Lung microvascular endothelial cell (primary cell): ENCODE measurements around the gene KCNQ1OT1. TPM values are rescaled to one million over a fixed set of nuclear protein-coding genes. Genes with fewer than 3 reads are reported as not detected.

Experiments
- DNase-seq, 2 donors: peaks; one replicate each; pipeline versions ENCODE4 v3.0.0 to v3.0.0-alpha.2; 2010; ENCODE audit warnings: low read depth in 2 of 2
- total RNA-seq: library from RNA; depleted of rRNA; stranded (reverse); fragments of >200 nt; gene quantifications from 2 replicates; pipeline ENCODE4 v1.2.1, GENCODE V29; 2014

KCNQ1OT1 gene
- total RNA-seq, 1 donor from 2014 or later, result 0.79 TPM

DNA sequence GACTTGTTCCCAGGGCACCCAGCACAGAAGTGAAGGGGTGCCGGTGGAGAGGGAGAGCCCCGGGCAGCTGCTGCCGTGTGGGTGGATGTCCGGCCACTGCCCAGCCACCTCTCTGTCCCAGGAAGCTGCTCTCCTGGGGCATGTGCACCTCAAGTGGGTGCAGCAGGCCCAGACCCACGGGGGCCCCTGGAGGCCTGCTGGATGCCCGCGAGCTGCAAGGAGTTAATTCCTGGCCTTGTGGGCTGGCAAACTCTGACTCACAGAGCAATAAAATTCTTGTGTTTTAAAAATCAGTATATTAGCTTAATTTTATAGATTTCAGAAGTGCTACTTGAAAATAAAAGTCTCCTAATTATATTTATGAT lies 37.4 kb upstream of the KCNQ1OT1 start:
- DNase-seq, result no peak

DNA sequence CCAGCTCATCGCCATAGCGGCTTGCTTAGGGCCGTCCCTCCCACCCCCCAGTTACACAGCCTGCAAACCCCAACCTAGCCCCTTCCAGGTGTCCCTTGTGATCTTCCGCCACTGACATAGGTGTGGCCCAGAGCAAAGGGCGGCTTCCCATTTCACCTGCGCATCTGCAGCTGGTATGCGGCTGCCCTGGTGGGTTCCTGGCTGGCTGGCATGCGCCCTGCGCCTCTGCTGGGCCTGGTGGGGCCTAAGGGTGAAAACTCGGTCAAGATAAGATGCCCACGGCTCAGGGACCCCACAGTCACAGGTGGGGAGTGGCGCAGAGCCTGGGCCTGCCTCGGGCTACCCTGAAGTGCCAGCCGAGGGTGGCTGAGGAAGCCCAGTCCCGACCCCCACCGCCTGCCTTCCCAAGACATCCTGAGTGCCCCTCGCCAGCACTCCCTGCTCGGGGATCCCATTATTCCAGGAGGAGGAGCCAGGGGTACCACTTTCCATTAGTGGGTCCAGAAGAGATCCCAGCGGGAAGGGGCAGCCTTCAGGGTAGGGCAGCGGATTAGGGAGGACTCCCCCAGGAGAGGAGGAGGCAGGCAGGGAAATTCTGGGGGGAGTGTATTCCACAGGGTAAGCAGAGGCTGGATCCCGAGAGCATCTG lies 36.9 kb upstream of the KCNQ1OT1 start:
- DNase-seq, result no peak

- DNase-seq, result no peak
Measured at GRCh38 chr11:2735053-2735589, 35.3 kb upstream of the KCNQ1OT1 start.

- no peak for DNase-seq
Measured at GRCh38 chr11:2734181-2735052, 34.6 kb upstream of the KCNQ1OT1 start.

DNA sequence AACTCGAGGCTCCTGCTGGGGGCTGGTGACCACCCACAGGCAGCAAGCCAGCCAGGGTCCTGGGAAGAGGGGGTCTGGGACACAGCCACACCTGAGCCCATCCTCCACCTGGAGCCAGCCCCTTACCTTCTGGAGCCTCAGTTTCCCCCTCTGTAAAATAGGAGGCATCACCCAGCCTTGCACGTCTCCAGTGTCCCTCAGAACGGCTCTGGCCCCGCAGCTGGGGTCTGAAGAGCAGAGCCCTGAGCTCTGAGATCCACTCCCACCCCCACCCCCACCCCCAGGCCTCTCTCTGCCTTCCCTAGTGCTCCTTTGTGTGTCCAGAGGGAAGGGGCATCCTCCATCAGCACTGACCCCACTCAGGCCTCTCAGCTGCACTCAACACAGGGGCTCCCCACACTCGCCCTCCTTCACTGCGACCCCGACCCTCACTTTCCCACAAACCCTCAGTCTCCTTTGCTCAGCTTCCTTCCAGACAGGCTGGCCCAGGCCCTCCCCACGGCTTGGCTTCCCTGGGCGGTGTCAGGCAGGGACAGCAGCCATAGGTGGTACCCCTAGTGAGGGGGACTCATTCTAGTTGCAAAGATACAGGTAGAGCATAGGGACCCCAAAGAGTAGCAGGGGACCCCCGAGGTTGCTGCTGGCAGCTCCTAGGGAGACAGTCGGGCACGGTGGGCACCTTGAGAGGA lies 33.3 kb upstream of the KCNQ1OT1 start:
- no peak for DNase-seq

DNA sequence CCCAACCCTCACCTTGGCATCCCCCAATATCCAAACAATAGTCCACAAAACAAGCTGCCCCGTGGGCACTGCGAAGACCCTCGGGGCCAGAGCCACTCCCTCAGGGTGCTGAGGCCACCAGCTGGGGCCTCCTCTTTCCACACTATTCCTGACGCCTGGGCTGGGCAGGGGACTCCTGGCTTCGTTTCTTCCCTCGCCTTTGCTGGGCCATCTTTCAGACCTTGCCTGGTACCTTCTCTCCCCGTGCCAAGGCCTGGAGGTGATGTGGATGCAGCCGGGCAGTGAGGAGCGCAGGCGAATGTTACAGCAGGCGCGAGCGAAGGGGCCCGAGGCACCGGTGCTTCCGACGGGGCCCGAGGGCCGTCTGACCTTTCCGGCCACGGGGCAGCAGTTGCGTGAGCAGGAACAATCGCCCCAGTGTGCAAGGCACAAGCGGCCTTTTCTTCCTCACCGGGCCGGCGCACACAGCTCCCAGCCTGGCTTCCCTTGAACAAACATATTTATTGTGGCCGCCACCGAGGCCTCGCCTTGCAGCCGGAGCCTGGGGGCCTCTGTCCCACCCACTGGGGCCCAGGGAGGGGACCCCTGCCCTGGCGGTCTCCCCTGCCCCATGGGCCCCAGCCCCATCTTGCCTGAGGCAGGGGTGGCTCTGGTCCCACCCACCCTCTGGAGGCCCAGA lies 32.6 kb upstream of the KCNQ1OT1 start:
- DNase-seq, result no peak

- no peak for DNase-seq
Measured at GRCh38 chr11:2731130-2732125, 31.6 kb upstream of the KCNQ1OT1 start.

DNA sequence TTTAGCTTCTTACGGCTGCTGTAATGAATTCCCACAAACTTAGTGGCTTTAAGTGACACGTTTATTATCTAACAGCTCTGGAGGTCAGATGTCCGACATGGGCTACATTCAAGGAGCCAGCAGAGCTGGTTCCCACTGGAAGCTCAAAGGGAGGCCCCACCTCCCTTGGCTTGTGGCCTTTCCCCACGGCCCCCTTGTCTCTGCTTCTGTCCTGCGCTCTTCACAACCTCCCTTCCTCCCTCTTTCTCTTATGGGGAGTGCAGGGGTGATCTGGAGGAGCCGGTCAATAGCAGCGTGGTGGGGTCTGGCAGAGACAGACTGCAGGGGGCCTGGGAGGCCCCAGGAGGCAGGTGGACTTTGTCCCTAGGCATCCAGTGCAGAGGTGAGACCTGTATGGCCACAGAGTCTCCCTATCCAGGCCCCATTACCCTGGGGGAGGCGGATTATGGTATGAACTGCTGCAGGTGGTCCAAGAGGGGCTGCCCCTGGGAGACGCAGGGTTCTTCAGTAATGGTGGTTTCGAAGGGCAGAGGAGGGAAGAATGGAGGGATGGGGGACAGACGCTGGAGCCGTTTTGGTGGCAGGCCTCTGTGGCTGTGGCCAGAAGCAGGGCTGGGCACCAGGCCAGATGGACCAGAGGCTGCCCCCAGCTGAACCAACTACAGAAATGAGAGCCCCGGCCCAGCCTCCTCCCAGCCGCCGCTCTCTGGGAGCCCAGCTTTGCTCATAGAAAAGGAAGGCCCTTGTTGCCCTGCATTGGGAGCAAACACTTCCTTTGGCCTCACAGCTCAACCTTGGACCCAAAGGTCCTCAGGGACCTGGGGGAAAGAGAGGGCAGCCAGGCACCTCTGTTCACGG lies 30.7 kb upstream of the KCNQ1OT1 start:
- DNase-seq, result no peak

- DNase-seq, result no peak
Measured at GRCh38 chr11:2729841-2730240, 30.0 kb upstream of the KCNQ1OT1 start.

DNA sequence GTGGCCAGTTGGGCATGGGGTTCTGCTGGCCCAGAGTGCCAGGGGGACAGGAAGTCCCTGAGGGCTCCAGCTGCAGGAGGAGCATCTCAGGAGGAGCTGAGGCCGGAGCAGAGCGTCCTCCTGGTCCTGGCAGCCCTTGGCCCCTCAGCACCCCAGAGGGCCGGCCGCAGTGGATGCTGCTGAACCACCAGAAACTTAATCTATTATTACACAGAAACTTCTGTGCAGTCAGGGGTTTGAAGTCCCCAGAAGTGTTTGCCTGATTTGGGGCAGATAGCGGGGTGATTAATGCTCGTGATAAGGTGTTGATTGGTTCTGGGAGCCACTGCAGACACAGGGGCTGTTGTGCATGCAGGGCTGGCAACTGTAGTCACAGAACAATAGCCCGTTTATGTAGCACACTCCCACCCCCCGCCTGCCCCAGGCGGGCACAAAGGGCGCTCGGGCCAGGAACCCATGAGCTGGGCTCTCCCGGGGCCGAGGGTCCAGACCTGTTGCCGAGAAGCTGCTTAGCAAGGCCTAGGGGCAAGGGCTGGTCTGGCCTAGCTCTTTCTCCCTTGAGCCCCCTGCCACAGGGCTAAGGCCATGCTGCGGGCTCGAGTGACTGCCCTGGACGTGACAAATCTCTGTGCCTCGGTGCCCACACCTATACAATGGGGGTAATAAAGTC lies 29.0 kb upstream of the KCNQ1OT1 start:
- DNase-seq, result no peak

DNA sequence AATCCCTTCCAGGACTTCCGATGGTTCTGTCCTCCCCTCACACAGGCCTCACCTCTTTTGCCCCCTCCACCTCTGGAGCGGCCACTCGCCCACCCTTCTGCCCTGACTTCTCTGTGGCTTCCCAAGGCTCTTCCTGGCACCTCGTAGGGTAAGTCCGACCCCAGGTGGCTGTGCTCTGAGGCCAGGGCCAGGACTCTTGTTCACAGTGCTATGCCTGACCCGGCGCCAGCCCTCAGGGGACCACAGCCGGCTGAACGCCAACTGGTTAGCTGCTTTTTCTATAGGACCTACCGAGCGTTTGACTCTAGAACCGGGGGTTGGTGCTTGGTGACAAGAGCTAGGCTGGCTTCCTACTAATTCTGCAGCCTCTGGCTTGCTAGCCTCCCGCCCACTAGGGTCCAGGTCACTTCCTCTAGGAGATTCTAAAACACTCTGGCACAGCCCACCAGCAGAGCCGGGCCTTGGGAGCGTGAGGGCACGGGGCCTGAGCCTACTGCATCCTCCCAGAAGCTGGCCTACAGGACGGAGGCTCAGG lies 28.4 kb upstream of the KCNQ1OT1 start:
- DNase-seq, result no peak

DNA sequence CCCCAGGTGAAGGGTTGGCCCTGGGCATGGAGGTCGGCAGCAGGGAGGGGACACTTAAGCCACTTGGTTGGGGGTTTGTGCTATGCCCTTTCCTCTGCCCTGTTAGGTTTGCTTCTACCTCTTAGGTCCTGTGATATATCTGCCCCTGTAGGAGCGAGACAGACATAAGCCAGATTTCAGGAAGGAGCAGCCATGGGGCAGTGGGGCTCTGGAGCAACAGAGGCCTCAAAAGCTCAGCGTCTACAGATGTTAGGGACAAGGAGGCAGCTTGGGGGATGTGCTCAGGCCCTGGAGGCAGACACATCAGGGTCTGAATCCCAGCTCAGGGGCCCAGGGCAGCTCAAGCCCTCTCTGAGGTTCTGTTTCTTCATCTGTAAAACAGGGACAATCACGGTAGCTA lies 27.2 kb upstream of the KCNQ1OT1 start:
- DNase-seq, result no peak

DNA sequence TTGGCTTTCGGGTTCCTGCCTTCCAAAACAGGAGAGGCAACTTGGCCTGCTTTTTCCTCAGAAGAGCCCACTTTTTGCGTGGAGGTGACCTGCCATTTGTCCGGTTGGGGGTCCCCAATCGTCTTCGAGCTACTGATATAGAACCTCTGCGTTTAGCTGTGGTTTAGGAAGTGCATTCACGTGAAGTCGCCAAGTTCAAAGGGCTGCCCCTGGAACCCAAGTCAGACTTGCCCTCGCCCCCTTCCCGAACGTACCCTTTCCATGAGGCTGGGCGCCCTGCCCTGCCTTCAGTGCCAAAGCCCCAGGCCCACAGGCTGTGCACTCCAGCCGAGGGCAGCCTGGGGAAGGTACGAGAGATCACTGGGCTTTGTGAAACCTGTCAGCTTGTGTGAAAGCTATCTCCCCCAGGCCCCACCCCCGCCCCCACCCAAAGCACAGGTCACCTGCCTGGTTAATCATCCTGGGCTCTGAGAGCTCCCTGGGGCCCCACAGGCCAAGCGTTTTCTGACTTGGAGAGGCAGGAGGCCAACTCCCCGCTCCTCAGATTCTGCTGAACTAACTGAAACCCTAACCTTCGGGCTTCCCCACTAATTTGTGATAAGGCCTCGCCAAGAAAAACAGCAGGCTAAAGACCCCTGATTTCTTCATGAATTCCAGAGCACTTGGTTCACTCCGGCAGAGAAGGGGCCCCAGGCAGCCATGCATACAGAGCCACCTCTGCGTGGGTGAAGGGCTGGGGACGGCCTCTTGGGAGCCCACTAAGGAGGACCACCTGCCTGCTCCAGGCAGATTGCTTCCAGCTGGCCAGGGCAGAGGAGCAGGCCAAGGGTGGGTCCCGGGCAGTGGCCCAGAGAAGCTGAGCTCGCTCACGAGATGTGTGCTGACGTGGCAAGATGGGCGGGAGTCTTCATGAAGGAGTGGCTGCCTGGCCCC lies 25.8 kb upstream of the KCNQ1OT1 start:
- no peak for DNase-seq

GRCh38 chr11:2724653-2725367 lies 25.0 kb upstream of the KCNQ1OT1 start:
- no peak for DNase-seq

DNA sequence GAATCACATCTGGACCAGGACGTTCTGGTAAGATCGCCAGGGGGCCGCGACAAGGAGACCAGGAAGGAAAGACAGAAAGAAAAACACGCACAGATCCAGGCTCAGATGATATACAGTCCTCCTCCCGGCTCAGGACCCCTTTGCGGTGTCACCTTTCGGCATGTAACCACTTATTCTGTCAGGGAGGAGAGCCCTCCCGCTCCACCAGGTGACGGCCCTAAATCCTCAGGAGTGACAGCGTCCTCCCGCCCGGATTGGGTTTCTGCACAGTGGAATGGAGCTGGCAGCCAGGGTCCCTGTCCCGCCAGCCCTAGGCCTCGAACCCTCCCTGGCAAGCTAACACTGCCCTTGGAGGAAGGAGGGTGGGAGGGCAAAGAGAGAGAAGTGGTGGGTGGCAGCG lies 24.3 kb upstream of the KCNQ1OT1 start:
- DNase-seq, result no peak

GRCh38 chr11:2722955-2723354 lies 23.2 kb upstream of the KCNQ1OT1 start:
- no peak for DNase-seq
